Suppressor macrophage treated with lipopolysaccharide for 1 hour (primary cell): ENCODE results near the gene ELF5.

Source experiments
- DNase-seq, 3 donors: peaks; one replicate each; pipeline ENCODE4 v3.0.0-alpha.2; 2020 to 2022

Gene ELF5

GRCh38 chr11:34448223-34448994 is 65.2 kb downstream of the ELF5 start:
- DNase-seq, result no peak

DNA sequence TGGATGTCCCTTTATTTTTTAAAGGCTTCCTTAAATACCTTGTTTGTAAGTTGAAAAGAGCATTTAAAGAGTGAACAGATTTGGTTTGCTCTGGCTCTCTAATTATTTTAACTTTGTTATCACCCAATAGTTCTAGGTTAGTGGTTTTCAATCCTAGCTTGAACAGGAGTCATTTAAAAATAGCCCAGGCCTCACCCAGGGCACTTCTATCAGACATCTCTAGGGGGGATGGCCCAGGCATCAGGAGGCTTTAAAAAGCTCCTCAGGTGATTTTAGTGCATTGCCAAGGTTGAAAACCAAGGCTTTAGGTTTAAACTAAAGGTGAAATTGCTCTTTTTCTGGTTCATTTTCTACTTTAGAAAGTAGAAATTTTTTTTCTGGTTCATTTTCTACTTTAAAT is 66.5 kb downstream of the ELF5 start:
- DNase-seq, result no peak

DNA sequence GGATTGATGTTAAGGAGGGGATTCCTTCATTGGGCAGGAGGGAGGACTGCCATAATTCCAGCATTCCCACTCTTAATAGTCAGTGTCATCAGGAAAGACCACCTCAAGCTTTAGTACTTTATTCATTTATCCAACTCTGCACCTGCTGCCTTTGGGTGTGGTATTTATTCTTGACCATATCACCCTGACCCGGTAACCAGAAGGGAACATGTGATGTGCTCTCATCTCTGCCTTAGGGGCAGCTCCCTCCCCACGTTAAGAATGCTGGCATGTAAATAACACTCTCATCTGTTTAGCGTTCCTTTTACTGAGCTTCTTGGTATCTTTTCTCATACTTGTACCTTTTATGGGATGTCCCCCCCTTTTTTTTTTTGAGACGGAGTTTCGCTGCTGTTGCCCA is 67.2 kb downstream of the ELF5 start:
- DNase-seq, result no peak

DNA sequence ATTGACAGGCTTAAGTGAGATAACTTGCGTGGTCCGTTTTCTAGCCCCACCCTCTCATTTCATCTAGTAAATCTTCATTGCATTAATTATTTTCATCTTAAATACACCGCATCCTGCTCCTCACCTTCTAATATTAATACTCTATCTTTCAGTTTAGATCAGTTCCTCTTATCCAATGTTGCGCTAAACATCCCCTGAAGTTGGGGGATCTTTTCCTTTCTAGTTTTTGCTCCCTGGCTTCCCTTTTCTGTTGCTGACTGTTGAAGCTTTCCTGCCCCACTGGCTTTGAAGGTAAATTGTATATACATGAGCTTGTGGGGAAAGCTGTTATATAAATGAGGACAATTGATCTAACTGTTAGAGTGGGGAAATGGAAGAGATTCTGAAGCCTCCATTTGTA is 67.6 kb downstream of the ELF5 start:
- peak; percentile 29 to 52 (median 36) for DNase-seq

DNA sequence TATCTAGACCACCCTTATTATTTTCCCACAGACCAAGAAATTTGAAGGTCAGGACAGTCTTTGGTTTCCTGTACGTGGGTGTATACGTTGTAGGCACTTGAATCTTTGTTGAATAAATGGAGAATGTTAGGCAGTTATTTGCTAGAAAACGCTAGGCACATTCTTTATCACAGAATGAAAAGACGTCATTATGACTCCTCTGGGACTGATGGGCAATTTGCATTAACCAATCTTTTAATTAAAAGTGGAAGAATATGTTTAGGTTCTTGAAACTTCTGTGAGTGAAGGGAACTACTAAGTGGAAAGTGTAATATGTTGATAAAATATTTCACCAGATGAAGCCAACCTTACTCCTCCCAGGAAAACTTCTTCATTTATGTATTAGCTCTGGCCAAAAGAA is 69.2 kb downstream of the ELF5 start:
- DNase-seq, result no peak

- DNase-seq, result no peak
Observed at GRCh38 chr11:34443136-34443535, 70.5 kb downstream of the ELF5 start.

- no peak for DNase-seq
Observed at GRCh38 chr11:34441814-34442213, 71.8 kb downstream of the ELF5 start.

DNA sequence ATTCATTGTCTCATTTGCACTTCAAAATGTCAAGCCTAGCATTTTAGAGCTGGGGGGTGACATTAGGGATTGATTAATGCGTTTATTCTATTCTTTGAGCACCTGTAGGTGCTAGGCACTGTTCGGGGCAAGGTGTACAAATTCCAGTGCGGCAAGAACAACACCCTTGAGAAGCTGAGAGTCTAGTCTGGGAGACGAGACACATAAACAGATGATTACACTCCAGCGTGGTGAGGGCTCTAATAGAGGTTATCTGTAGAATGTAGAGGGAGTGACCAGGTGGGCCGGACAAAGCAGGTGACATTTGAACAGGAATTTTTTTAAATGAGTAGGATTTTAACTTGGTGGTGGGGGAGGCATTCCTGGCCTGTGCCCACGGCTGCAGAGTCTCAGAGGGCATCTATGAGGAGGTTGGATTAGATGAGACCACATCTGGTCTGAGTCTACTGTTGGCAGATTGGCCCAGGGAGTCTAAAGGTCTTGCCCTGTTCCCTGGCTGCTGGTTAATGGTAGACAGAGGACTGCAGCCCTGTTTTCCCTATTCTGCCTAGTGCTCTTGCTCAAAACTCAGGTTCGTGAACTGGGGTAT is 73.9 kb downstream of the ELF5 start:
- DNase-seq, result no peak

- DNase-seq, result peak; percentile 98
Observed at GRCh38 chr11:34438529-34439507, 74.8 kb downstream of the ELF5 start, which contains the start of gene CAT. TSS of gene CAT (plus strand) at chr11:34438934. CDS start at chr11:34439014, 80 bp downstream.

DNA sequence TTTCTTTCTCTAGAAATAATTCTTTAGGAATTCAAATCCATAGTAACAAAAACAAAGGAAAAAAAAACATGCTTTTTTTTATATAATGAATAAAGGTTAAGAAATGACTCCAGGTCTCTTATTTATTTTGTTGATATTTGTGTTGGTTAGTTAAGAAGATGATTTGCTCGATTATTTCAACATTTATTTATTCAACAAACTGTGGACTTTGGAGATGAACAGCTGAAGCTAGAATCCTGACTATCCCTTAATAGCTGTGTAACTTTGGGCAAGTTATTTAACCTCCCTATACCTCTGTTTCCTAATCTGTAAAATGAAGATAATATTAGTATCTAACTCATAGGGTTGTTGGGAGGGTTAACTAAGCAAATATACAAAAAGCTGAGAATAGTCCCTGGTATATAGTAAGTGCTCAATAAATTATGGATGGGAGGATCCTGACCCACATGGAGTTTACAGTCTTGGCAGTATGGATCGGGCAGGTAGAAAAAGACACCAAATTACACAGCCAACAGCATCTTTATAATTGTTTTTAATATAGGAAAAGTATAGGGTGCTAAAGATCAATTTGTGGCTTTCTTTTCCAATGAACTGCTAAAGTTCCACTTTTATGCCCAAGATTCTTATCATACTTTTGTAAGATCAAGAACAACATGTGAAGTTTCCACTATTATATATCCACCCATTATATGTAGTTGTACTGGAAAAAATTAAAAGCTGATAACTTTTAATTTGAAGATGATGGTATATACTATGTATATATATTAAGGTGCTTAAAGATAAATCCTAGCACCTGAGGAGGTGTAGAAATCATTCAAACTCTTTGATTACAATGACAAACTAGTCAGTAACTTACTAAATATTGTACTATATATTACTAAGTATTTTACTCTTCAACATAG is 76.1 kb downstream of the ELF5 start:
- DNase-seq, result no peak

DNA sequence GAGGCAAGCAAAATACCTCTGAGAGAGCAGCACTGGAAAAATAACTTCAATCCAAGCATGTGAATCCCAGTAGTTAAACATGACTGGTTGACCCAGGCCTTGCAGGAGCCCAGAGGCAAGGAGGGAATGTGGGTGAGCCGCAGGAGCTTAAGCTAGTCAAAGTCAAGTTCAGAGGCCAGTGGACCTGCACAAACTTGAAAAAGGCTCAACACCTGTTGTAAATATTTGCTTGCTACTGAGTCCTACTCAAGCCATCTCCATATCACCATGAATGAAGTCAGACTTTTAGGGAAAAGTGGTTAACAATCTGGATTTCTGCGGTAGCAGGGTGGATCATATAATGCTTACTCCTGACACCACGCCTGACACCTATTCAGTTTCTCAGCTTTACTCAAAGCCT is 79.7 kb downstream of the ELF5 start:
- no peak for DNase-seq

DNA sequence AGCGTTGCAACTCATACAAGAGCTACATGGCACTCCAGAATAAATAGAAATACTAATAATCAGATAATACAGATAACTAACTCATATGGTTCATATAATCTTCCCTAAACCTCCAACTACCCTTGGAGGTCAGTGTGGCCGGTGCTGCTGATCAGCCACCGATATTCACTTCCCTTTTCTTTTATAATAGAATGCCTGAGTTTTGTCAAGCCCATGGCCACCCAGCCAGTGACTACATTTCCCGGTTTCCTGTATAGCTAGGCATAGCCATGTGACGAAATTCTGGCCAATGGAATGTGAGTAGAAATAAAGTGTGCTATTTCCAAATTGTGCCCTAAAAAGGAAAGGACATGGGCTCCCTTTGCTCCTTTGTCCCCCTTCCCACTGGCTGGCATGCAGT is 80.8 kb downstream of the ELF5 start:
- DNase-seq, result peak; percentile 62 to 74 (median 65)

DNA sequence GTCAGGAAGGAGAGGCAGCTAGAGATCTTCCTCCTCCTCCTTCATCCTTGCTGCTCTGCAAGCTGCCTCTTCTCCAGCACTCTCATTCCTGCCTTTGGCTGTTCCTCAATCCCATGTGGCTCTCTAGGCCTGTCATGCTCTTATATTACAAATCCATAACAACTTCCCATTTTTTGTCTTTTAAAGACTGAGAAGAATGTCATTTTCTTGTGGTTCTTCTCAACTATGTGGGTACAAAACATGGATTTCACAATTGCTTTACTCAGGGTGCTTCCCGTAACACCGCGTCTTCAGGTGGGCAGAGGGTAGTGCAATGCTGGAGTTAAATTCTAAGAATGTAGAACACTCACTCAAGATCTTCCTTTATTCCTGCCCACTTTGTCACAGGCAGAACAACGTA is 81.6 kb downstream of the ELF5 start:
- peak; percentile 67 to 87 (median 81) for DNase-seq
